HG02840 (cell line): Measurements from ENCODE around the gene CTNND2.

Experiments used
- ATAC-seq: cut with Tn5 transposase; IDR thresholded peaks from one replicate; pipeline ENCODE4 v1.9.1; 2021; ENCODE audit warnings: mild to moderate bottlenecking, moderate library complexity, moderate number of reproducible peaks; ENCODE audit not compliant: unreplicated experiment, low FRiP score

Gene CTNND2

GRCh38 chr5:11608530-11608929, 295.7 kb downstream of the CTNND2 start:
- no peak for ATAC-seq

- ATAC-seq: no peak
Observed at GRCh38 chr5:11607944-11608483, 296.2 kb downstream of the CTNND2 start.

GRCh38 chr5:11602298-11602697, 301.9 kb downstream of the CTNND2 start:
- no peak for ATAC-seq

GRCh38 chr5:11599499-11599898, 304.7 kb downstream of the CTNND2 start:
- no peak for ATAC-seq

GRCh38 chr5:11596657-11597071, 307.6 kb downstream of the CTNND2 start:
- no peak for ATAC-seq

- ATAC-seq: no peak
Observed at GRCh38 chr5:11596185-11596584, 308.1 kb downstream of the CTNND2 start.

GRCh38 chr5:11595045-11595444, 309.2 kb downstream of the CTNND2 start:
- no peak for ATAC-seq

- no peak for ATAC-seq
Observed at GRCh38 chr5:11594021-11594420, 310.2 kb downstream of the CTNND2 start.

GRCh38 chr5:11590475-11590874, 313.8 kb downstream of the CTNND2 start:
- no peak for ATAC-seq

- ATAC-seq: no peak
Observed at GRCh38 chr5:11588803-11589202, 315.4 kb downstream of the CTNND2 start.

GRCh38 chr5:11584017-11584416, 320.2 kb downstream of the CTNND2 start:
- ATAC-seq: no peak

- no peak for ATAC-seq
Observed at GRCh38 chr5:11579351-11579750, 324.9 kb downstream of the CTNND2 start.

GRCh38 chr5:11574787-11575186, 329.5 kb downstream of the CTNND2 start:
- no peak for ATAC-seq

GRCh38 chr5:11573140-11573992, 330.9 kb downstream of the CTNND2 start:
- ATAC-seq: no peak

GRCh38 chr5:11564706-11565105, 339.5 kb downstream of the CTNND2 start:
- no peak for ATAC-seq

- ATAC-seq: no peak
Observed at GRCh38 chr5:11563822-11564221, 340.4 kb downstream of the CTNND2 start.

GRCh38 chr5:11560915-11561697, 343.1 kb downstream of the CTNND2 start:
- no peak for ATAC-seq

GRCh38 chr5:11557063-11557462, 347.2 kb downstream of the CTNND2 start:
- no peak for ATAC-seq

- ATAC-seq: no peak
Observed at GRCh38 chr5:11555171-11555570, 349.1 kb downstream of the CTNND2 start.

GRCh38 chr5:11547730-11548129, 356.5 kb downstream of the CTNND2 start:
- no peak for ATAC-seq

GRCh38 chr5:11547140-11547539, 357.1 kb downstream of the CTNND2 start:
- ATAC-seq: no peak
